T-helper 1 cell treated with Interleukin-12 subunit alpha and Interleukin-12 subunit beta and Interleukin-4 antibody, amounts not matched to agents 30 μg/mL and 1 μg/mL, for 36 hours (primary cell): ENCODE measurements around the gene ENPP3.

Experiments used
- H3K27ac Mint-ChIP-seq: one replicate; pipeline ENCODE4 v1.8.0; 2021; ENCODE audit warnings: mild to moderate bottlenecking, mixed read lengths
- H3K27me3 Mint-ChIP-seq: one replicate; pipeline ENCODE4 v1.8.0; 2021; ENCODE audit warnings: low read depth, mixed read lengths
- H3K36me3 Mint-ChIP-seq: one replicate; pipeline ENCODE4 v1.8.0; 2021; ENCODE audit warnings: low read depth, mixed read lengths
- H3K4me1 Mint-ChIP-seq: one replicate; pipeline ENCODE4 v1.8.0; 2021; ENCODE audit warnings: low read depth, mixed read lengths
- H3K4me3 Mint-ChIP-seq: one replicate; pipeline ENCODE4 v1.8.0; 2021; ENCODE audit warnings: mild to moderate bottlenecking, moderate library complexity, mixed read lengths
- H3K9me3 Mint-ChIP-seq: one replicate; pipeline ENCODE4 v1.8.0; 2021; ENCODE audit warnings: mixed read lengths

ENPP3 gene

DNA sequence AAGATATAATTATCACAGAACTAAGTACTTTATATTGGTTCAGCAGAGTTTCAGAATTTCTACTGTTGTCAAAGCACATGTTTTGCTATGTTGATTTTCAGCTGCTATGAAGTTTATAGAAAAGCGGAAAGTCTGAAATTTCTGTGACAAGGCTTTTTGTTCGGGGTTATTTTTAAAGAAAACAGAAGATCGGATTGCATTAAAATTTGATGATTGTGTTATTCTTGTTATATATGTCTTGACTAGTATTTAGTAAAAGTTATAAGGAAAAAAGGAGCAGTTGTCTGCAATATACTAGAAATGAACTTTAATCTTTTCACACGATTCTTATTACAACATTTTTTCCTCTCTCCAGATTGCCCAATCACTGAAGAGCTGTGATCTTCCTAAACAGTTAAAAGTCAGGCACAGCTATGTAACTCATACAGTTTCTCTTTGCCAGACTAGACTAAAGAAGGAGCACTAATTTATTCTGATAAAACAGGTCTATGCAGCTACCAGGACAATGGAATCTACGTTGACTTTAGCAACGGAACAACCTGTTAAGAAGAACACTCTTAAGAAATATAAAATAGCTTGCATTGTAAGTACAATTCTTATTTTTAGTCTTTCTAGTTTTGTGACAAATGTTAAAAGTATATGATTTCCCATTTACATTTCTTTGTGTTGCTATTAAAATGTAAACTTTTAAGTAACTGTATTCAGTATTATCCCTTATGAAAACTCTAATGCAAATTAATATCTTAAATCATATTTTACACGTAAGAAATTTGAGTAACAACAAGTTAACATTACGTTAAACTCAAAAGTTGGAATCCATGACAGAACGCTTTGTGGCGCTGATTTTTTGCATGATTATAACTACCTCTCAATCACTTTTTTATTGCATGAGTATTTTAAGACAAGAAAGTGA is at the start of gene ENPP3:
Gene ENPP3, plus strand, starts transcription at position 423 of the 913 bp plus-strand sequence. Its CDS starts 83 bp downstream, at position 506.
- no peaks in the 10 kb centered on the region for H3K9me3 Mint-ChIP-seq
- no peak within 1 kb of the TSS for H3K27ac Mint-ChIP-seq
- no peaks in the 10 kb centered on the region for H3K27me3 Mint-ChIP-seq
- H3K4me1 Mint-ChIP-seq: peaks cover 7% of the 10 kb centered on the region
- H3K36me3 Mint-ChIP-seq: peaks cover 3% of the 10 kb centered on the region
- no peak within 1 kb of the TSS for H3K4me3 Mint-ChIP-seq

DNA sequence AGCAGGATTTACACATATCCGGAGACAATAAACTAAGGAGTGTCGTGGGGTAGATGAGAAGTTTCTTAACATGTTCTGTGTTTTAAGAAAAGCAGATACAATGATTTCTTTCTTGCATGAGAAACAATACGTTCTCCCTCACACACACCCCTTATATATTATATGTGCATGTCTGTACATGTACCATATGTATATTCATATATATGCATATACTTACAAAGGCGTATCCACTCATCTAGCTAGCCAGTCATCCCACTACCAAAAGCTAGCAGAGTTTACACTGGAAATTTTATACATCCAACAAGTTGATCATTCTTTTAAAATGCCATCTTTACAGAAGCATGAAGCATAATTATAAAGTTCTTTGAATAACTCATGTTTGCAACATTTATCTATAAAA is 49.2 kb upstream of the ENPP3 start:
- Mint-ChIP-seq H3K36me3 (peaks cover 35% of the 10 kb centered on the region), H3K27me3 (no peaks in the 10 kb centered on the region), H3K27ac (no peak overlapping the region), H3K9me3 (no peaks in the 10 kb centered on the region), H3K4me1 (no peaks in the 10 kb centered on the region), H3K4me3 (no peak overlapping the region)

DNA sequence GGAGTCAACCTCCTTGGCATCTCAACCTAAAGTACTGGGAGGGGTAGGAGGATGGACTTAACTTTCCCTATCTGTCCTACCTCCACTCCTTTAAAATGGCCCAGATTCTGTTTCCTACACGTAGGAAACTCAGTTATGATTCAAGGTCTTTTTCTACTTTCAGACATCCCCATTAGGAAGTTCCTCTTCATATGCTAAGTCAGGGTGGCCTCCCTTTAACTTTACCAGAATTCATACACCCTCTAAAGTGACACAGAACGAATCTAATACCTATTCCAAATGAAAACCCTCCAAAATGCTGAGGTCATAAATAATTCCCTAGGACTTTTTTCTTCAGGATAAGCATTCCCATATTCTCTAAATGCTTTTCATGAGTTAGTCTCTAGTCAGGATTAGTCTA is 48.5 kb upstream of the ENPP3 start:
- H3K4me3 Mint-ChIP-seq: no peak overlapping the region
- peaks cover 37% of the 10 kb centered on the region for H3K36me3 Mint-ChIP-seq
- H3K4me1 Mint-ChIP-seq: no peaks in the 10 kb centered on the region
- no peak overlapping the region for H3K27ac Mint-ChIP-seq
- no peaks in the 10 kb centered on the region for H3K27me3 Mint-ChIP-seq
- H3K9me3 Mint-ChIP-seq: no peaks in the 10 kb centered on the region

- Mint-ChIP-seq H3K9me3 (no peaks in the 10 kb centered on the region), H3K36me3 (peaks cover 37% of the 10 kb centered on the region), H3K4me1 (no peaks in the 10 kb centered on the region), H3K27ac (no peak overlapping the region), H3K4me3 (no peak overlapping the region), H3K27me3 (no peaks in the 10 kb centered on the region)
Observed at GRCh38 chr6:131592935-131593334, 44.2 kb upstream of the ENPP3 start.

GRCh38 chr6:131594074-131594473 is 43.0 kb upstream of the ENPP3 start:
- H3K36me3 Mint-ChIP-seq: peaks cover 36% of the 10 kb centered on the region
- H3K9me3 Mint-ChIP-seq: no peaks in the 10 kb centered on the region
- no peak overlapping the region for H3K27ac Mint-ChIP-seq
- no peak overlapping the region for H3K4me3 Mint-ChIP-seq
- H3K27me3 Mint-ChIP-seq: no peaks in the 10 kb centered on the region
- H3K4me1 Mint-ChIP-seq: no peaks in the 10 kb centered on the region

GRCh38 chr6:131597446-131597845 is 39.7 kb upstream of the ENPP3 start:
- Mint-ChIP-seq H3K27me3 (no peaks in the 10 kb centered on the region), H3K9me3 (no peaks in the 10 kb centered on the region), H3K4me3 (no peak overlapping the region), H3K4me1 (no peaks in the 10 kb centered on the region), H3K36me3 (peaks cover 33% of the 10 kb centered on the region), H3K27ac (no peak overlapping the region)

- Mint-ChIP-seq H3K27me3 (no peaks in the 10 kb centered on the region), H3K27ac (no peak overlapping the region), H3K9me3 (no peaks in the 10 kb centered on the region), H3K4me1 (no peaks in the 10 kb centered on the region), H3K36me3 (peaks cover 30% of the 10 kb centered on the region), H3K4me3 (no peak overlapping the region)
Observed at GRCh38 chr6:131600716-131601115, 36.4 kb upstream of the ENPP3 start.

DNA sequence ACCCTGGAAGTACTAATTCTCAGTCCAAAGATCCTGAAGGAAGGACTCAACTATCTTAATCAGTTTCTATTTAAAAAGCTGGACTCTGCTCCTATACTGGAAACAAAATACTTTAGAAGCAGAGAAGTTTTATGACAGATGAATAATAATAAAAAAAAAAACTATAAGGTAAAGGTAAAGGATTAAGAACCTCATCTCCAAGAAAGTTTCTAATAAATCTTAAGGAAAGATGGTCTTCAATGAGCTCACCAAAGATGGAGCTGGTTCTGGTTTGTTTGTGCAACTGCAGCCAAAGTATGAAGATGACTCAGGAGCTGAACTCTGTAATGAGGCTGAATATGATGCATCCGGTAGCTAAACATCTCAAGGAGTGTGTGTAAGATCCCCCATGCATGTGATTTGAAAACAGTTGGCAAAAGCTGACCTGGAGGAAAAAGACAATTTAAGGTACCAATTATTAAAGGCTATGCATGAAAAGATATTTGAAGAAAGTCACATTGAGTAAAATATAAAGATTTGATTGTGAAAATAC is 34.3 kb upstream of the ENPP3 start:
- Mint-ChIP-seq H3K9me3 (no peaks in the 10 kb centered on the region), H3K4me1 (no peaks in the 10 kb centered on the region), H3K27me3 (no peaks in the 10 kb centered on the region), H3K27ac (no peak overlapping the region), H3K4me3 (no peak overlapping the region), H3K36me3 (peaks cover 36% of the 10 kb centered on the region)

DNA sequence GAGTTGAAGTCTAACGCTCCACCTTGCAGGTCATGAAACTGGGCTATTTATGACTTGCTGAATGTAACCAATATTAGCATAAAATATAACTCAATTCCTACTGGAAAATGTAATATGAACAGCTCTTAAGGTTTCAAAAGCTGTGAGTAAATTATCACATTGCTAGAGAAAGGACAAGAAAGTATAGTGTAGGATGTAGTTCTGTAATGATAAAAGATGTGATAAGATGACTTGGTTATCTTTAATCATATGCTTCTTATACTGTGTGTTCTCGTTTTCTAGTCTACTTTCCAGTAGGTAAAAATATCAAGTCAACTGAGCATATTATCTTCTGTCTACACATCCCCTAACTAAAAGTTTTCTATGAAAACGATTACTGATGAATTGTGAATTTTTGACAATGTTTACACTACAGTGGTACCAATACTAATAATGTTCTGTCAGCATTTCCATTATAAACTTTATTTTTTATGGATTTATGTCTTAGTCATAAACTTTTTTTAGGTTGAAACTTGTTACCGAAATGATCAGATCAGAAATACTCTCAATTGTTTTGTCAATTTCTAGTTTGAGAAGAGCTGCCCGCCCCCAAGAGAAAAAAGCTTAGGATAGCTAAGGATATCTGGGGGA is 23.7 kb upstream of the ENPP3 start:
- Mint-ChIP-seq H3K27me3 (no peaks in the 10 kb centered on the region), H3K36me3 (peaks cover 38% of the 10 kb centered on the region), H3K27ac (no peak overlapping the region), H3K4me1 (peaks cover 3% of the 10 kb centered on the region), H3K9me3 (no peaks in the 10 kb centered on the region), H3K4me3 (no peak overlapping the region)

DNA sequence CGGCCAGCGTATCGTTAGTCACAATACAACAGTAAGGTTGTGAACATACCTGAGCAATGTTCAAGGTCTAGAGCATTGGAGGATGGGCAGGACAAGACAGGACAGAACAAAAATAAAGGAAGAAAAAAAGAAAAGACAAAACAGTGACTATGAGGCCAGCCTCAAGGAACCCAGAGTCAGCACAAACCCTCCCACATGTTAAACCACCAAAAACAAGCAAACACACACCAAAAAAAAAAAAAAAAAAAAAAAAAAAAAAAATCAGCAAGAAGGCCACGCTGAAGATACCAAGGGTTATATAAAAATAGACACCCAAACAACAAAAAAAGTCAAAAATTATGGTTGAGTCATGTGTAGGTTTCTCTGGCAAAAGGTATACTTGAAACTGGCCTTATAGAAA is 21.8 kb upstream of the ENPP3 start:
- H3K4me3 Mint-ChIP-seq: no peak overlapping the region
- H3K36me3 Mint-ChIP-seq: peaks cover 29% of the 10 kb centered on the region
- no peaks in the 10 kb centered on the region for H3K27me3 Mint-ChIP-seq
- H3K27ac Mint-ChIP-seq: no peak overlapping the region
- H3K9me3 Mint-ChIP-seq: no peaks in the 10 kb centered on the region
- peaks cover 3% of the 10 kb centered on the region for H3K4me1 Mint-ChIP-seq

GRCh38 chr6:131627724-131628682 is 9.1 kb upstream of the ENPP3 start, which contains the start of gene MED23:
TSS of gene MED23 (minus strand) at chr6:131628242. CDS start at chr6:131628049, 193 bp downstream.
- H3K27ac Mint-ChIP-seq: peak within 1 kb of the TSS; percentile 89
- H3K9me3 Mint-ChIP-seq: no peaks in the 10 kb centered on the region
- H3K4me3 Mint-ChIP-seq: peak within 1 kb of the TSS; percentile 96
- peaks cover 21% of the 10 kb centered on the region for H3K4me1 Mint-ChIP-seq
- H3K27me3 Mint-ChIP-seq: no peaks in the 10 kb centered on the region
- H3K36me3 Mint-ChIP-seq: peaks cover 13% of the 10 kb centered on the region

GRCh38 chr6:131628726-131629125 is 8.4 kb upstream of the ENPP3 start:
- peaks cover 21% of the 10 kb centered on the region for H3K4me1 Mint-ChIP-seq
- H3K9me3 Mint-ChIP-seq: no peaks in the 10 kb centered on the region
- H3K36me3 Mint-ChIP-seq: peaks cover 8% of the 10 kb centered on the region
- H3K4me3 Mint-ChIP-seq: peak overlapping the region; percentile 96
- no peaks in the 10 kb centered on the region for H3K27me3 Mint-ChIP-seq
- H3K27ac Mint-ChIP-seq: peak overlapping the region; percentile 68

- peaks cover 21% of the 10 kb centered on the region for H3K4me1 Mint-ChIP-seq
- H3K4me3 Mint-ChIP-seq: no peak overlapping the region
- peaks cover 7% of the 10 kb centered on the region for H3K36me3 Mint-ChIP-seq
- no peak overlapping the region for H3K27ac Mint-ChIP-seq
- no peaks in the 10 kb centered on the region for H3K9me3 Mint-ChIP-seq
- H3K27me3 Mint-ChIP-seq: no peaks in the 10 kb centered on the region
Observed at GRCh38 chr6:131629651-131630050, 7.5 kb upstream of the ENPP3 start.
